A549 (cell line): ENCODE measurements around the gene D2HGDH. TPM values are rescaled to one million over a fixed set of nuclear protein-coding genes. Genes with fewer than 3 reads are reported as not detected.

Experiments
- ATAC-seq, 2 experiments: fragments of 200-7000 bp in 1 of 2; fragments of >200 bp in 1 of 2; cut with Nextera tagmentation in 1 of 2; cut with Tn5 transposase in 1 of 2; 3 replicates each; pipeline versions ENCODE4 v1.8.0 to v1.9.1; 2018 to 2020; ENCODE audit warnings: mild to moderate bottlenecking in 1 of 2, moderate library complexity in 1 of 2
- CTCF ChIA-PET: fragments of 300-600 bp; sonication (Branson Sonifier 250); formaldehyde crosslinking; extraction: SDS; loops from one replicate; lab custom pipeline; 2021; ENCODE audit warnings: antibody characterized with exemption, inconsistent platforms; lab: Yijun Ruan, JAX
- POLR2A ChIA-PET: fragments of 350-600 bp; formaldehyde crosslinking; extraction: SDS; loops from one replicate; lab custom pipeline; 2021; ENCODE audit warnings: antibody characterized with exemption, inconsistent platforms; lab: Yijun Ruan, JAX
- DNase-seq, 2 experiments: peaks; one replicate each; pipeline versions ENCODE4 v3.0.0 to v3.0.0-alpha.2; 2011 to 2016; ENCODE audit warnings: low read depth in 1 of 2, low spot score in 1 of 2
- FAIRE-seq: peaks from 2 replicates; lab custom pipeline; 2011; peaks lifted over from hg19 to GRCh38; lab: Jason Lieb, UNC
- H3K27ac ChIP-seq, 2 experiments: fragments of >200 bp; sonication (Bioruptor Twin); formaldehyde crosslinking; 3 replicates each; pipeline ENCODE4 v1.5.1; 2016 to 2017
- H3K4me1 ChIP-seq: fragments of >200 bp; sonication (Bioruptor Twin); formaldehyde crosslinking; 3 replicates; pipeline ENCODE4 v1.6.1; 2016
- H3K4me2 ChIP-seq: fragments of >200 bp; sonication (Bioruptor Twin); formaldehyde crosslinking; 3 replicates; pipeline ENCODE4 v1.6.1; 2016
- H3K4me3 ChIP-seq: fragments of >200 bp; sonication (Bioruptor Twin); formaldehyde crosslinking; 3 replicates; pipeline ENCODE4 v1.5.1; 2016
- H3K9me3 ChIP-seq: fragments of >200 bp; sonication (Bioruptor Twin); formaldehyde crosslinking; 3 replicates; pipeline ENCODE4 v1.6.1; 2016
- ATOH8 ChIP-seq: fragments of 250-450 bp; sonication (Bioruptor Pico); IDR thresholded peaks from 2 replicates; pipeline ENCODE4 v1.5.0; 2020; ENCODE audit warnings: low read depth, mild to moderate bottlenecking, moderate library complexity
- CEBPB ChIP-seq, 2 experiments: fragments of >200 bp in 1 of 2; sonication (Bioruptor Twin) in 1 of 2; formaldehyde crosslinking in 1 of 2; IDR thresholded peaks; 2 replicates each; pipeline ENCODE4 v1.6.1; 2012 to 2016
- CHD2 ChIP-seq: fragments of 150-350 bp; IDR thresholded peaks from 2 replicates; pipeline ENCODE4 v1.6.1; 2014; ENCODE audit warnings: low read length; ENCODE audit not compliant: partially characterized antibody
- E2F6 ChIP-seq: IDR thresholded peaks from 2 replicates; pipeline ENCODE4 v1.6.1; 2012; ENCODE audit warnings: low read depth, borderline replicate concordance
- FOSB ChIP-seq: fragments of 250-450 bp; sonication (Bioruptor Pico); IDR thresholded peaks from 2 replicates; pipeline ENCODE4 v1.5.0; 2020; ENCODE audit warnings: mild to moderate bottlenecking, moderate library complexity
- FOSL2 ChIP-seq, 2 experiments: fragments of 450-650 bp in 1 of 2; fragments of >200 bp in 1 of 2; sonication (Bioruptor Twin) in 1 of 2; formaldehyde crosslinking; IDR thresholded peaks; 2 replicates each; pipeline versions ENCODE4 v1.5.0 to v1.6.1; 2016 to 2020; ENCODE audit warnings: mild to moderate bottlenecking in 1 of 2, moderate library complexity in 1 of 2
- HES2 ChIP-seq: fragments of >200 bp; sonication (Bioruptor Twin); formaldehyde crosslinking; IDR thresholded peaks from 2 replicates; pipeline ENCODE4 v1.6.1; 2016
- HOXB5 ChIP-seq: fragments of 250-450 bp; sonication (Bioruptor Pico); IDR thresholded peaks from 2 replicates; pipeline ENCODE4 v1.5.0; 2020; ENCODE audit warnings: mild to moderate bottlenecking, moderate library complexity
- MAX ChIP-seq: IDR thresholded peaks from 2 replicates; pipeline ENCODE4 v1.6.1; 2012
- MAZ ChIP-seq: fragments of 150-350 bp; IDR thresholded peaks from 2 replicates; pipeline ENCODE4 v1.6.1; 2014; ENCODE audit warnings: antibody characterized with exemption, low read depth, low read length, borderline replicate concordance
- NPAS2 ChIP-seq: fragments of 250-450 bp; sonication (Bioruptor Pico); IDR thresholded peaks from 2 replicates; pipeline ENCODE4 v1.8.0; 2022; ENCODE audit warnings: mild to moderate bottlenecking, moderate library complexity, borderline replicate concordance
- NR3C1 ChIP-seq: fragments of >200 bp; sonication (Bioruptor Twin); formaldehyde crosslinking; IDR thresholded peaks from 3 replicates; pipeline ENCODE4 v1.6.1; 2017
- PHF8 ChIP-seq: fragments of 200-600 bp; sonication (generic); IDR thresholded peaks from 2 replicates; pipeline ENCODE4 v1.6.1; 2016; ENCODE audit warnings: low read depth, mild to moderate bottlenecking, antibody characterized with exemption, moderate library complexity, borderline replicate concordance
- POLR2A ChIP-seq: IDR thresholded peaks from 2 replicates; pipeline ENCODE4 v1.6.1; 2012; ENCODE audit warnings: mild to moderate bottlenecking, low read length
- RAD21 ChIP-seq, 2 experiments: fragments of >200 bp in 1 of 2; sonication (Bioruptor Twin) in 1 of 2; formaldehyde crosslinking in 1 of 2; IDR thresholded peaks in 1 of 2; conservative IDR thresholded peaks in 1 of 2; 2 replicates in 1 of 2; 3 replicates in 1 of 2; pipeline ENCODE4 v1.6.1; 2012 to 2018; ENCODE audit warnings: inconsistent platforms in 1 of 2
- RARB ChIP-seq: fragments of 250-450 bp; sonication (Bioruptor Pico); IDR thresholded peaks from 2 replicates; pipeline ENCODE4 v1.8.0; 2021; ENCODE audit warnings: mild to moderate bottlenecking, moderate library complexity
- ZFP36 ChIP-seq: fragments of 450-650 bp; IDR thresholded peaks from 2 replicates; pipeline ENCODE4 v1.6.1; 2014; ENCODE audit warnings: borderline replicate concordance; ENCODE audit not compliant: partially characterized antibody
- ZSCAN20 ChIP-seq: fragments of 250-450 bp; sonication (Bioruptor Pico); IDR thresholded peaks from 2 replicates; pipeline ENCODE4 v1.8.0; 2022; ENCODE audit warnings: mild to moderate bottlenecking, moderate library complexity
- WGBS: methylation state at CpG from one replicate; pipeline ENCODE4 v1.1.6; 2017; ENCODE audit errors: missing lambda C conversion rate; 5-methylcytosine and 5-hydroxymethylcytosine counted together
- polyA plus RNA-seq, 4 experiments: library from polyadenylated mRNA; depleted of rRNA in 3 of 4; stranded (reverse); fragments of >200 nt; fragmentation: RNase III in 1 of 4; extraction: RNeasy Plus Mini Kit Qiagen cat#74134 plus additional on column Dnase treatment in 1 of 4; gene quantifications; 2 replicates in 3 of 4; 3 replicates in 1 of 4; pipeline ENCODE4 v1.2.3, GENCODE V29; 2011 to 2017
- TF ChIP-seq, protein P1 (sequence below): fragments of 250-450 bp; sonication (Bioruptor Pico); IDR thresholded peaks from 2 replicates; pipeline ENCODE4 v1.5.0; 2021; ENCODE audit warnings: mild to moderate bottlenecking, moderate library complexity, borderline replicate concordance
- TF ChIP-seq, protein P2 (sequence below): fragments of >200 bp; sonication (Bioruptor Twin); formaldehyde crosslinking; IDR thresholded peaks from 3 replicates; pipeline ENCODE4 v1.6.1; 2016
- TF ChIP-seq, protein P3 (sequence below): fragments of >200 bp; sonication (Bioruptor Twin); formaldehyde crosslinking; IDR thresholded peaks from 3 replicates; pipeline ENCODE4 v1.5.1; 2016
- TF ChIP-seq, protein P4 (sequence below): fragments of 150-350 bp; IDR thresholded peaks from 2 replicates; pipeline ENCODE4 v1.6.1; 2014; ENCODE audit warnings: low read depth, mild to moderate bottlenecking, low read length

D2HGDH gene
- polyA plus RNA-seq, 2 of the 4 experiments (the other 2 are of a cell fraction) = 6.5 to 18.5 TPM

- ATAC-seq = peak in 1 of 2 experiments; percentile 19; a peak in 2 of 6 replicates
- no peak for DNase-seq
- Histone ChIP-seq H3K4me2 (no peak overlapping the region), H3K4me3 (no peak overlapping the region), H3K4me1 (no peaks in the 10 kb centered on the region), H3K9me3 (no peaks in the 10 kb centered on the region), H3K27ac (no peak overlapping the region)
- POLR2A ChIA-PET = no interaction called here
- FAIRE-seq = no peak
- TF ChIP-seq, protein P1, sequence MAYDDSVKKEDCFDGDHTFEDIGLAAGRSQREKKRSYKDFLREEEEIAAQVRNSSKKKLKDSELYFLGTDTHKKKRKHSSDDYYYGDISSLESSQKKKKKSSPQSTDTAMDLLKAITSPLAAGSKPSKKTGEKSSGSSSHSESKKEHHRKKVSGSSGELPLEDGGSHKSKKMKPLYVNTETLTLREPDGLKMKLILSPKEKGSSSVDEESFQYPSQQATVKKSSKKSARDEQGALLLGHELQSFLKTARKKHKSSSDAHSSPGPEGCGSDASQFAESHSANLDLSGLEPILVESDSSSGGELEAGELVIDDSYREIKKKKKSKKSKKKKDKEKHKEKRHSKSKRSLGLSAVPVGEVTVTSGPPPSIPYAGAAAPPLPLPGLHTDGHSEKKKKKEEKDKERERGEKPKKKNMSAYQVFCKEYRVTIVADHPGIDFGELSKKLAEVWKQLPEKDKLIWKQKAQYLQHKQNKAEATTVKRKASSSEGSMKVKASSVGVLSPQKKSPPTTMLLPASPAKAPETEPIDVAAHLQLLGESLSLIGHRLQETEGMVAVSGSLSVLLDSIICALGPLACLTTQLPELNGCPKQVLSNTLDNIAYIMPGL (CRISPR knock-in tag) = no peak
- TF ChIP-seq MAZ (no peak), RAD21 (conservative IDR thresholded peaks at IDR 0.05 in 1 of 2, IDR thresholded peaks at IDR 0.05 in 1 of 2) (no peak), CEBPB (IDR thresholded peaks at IDR 0.05) (no peak), NR3C1 (no peak), NPAS2 (CRISPR knock-in tag) (no peak), PHF8 (no peak), ATOH8 (CRISPR knock-in tag) (no peak), RARB (no peak), E2F6 (no peak), FOSB (no peak), ZFP36 (no peak), CHD2 (no peak)
- TF ChIP-seq, protein P2, sequence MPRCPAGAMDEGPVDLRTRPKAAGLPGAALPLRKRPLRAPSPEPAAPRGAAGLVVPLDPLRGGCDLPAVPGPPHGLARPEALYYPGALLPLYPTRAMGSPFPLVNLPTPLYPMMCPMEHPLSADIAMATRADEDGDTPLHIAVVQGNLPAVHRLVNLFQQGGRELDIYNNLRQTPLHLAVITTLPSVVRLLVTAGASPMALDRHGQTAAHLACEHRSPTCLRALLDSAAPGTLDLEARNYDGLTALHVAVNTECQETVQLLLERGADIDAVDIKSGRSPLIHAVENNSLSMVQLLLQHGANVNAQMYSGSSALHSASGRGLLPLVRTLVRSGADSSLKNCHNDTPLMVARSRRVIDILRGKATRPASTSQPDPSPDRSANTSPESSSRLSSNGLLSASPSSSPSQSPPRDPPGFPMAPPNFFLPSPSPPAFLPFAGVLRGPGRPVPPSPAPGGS = no peak
- WGBS = 80% methylated on average over 19 of the region's 37 CpGs
- CTCF ChIA-PET = interaction anchor here (1.0 kb wide), 1 partner anchor 10 kb away, joined by 3 read pairs; no protein-coding TSS in a partner anchor
These were observed 33.2 kb downstream of the D2HGDH start for GRCh38 chr2:241767464-241768250.

GRCh38 chr2:241768251-241768711, 33.9 kb downstream of the D2HGDH start:
- 95% methylated on average over 12 of the region's 29 CpGs for WGBS
- CTCF ChIA-PET = interaction anchor here (1.0 kb wide), 1 partner anchor 10 kb away, joined by 3 read pairs; no protein-coding TSS in a partner anchor
- 0 out of 6 replicates have a peak, but pooled peaks of 1 of the 2 experiments have one; percentile 6 for ATAC-seq
- Histone ChIP-seq H3K4me1 (no peaks in the 10 kb centered on the region), H3K9me3 (no peaks in the 10 kb centered on the region), H3K4me2 (no peak overlapping the region), H3K4me3 (no peak overlapping the region), H3K27ac (no peak overlapping the region)
- POLR2A ChIA-PET = no interaction called here
- no peak for FAIRE-seq
- DNase-seq = no peak
- TF ChIP-seq E2F6 = no peak
- TF ChIP-seq CHD2 = no peak
- TF ChIP-seq, protein P3, sequence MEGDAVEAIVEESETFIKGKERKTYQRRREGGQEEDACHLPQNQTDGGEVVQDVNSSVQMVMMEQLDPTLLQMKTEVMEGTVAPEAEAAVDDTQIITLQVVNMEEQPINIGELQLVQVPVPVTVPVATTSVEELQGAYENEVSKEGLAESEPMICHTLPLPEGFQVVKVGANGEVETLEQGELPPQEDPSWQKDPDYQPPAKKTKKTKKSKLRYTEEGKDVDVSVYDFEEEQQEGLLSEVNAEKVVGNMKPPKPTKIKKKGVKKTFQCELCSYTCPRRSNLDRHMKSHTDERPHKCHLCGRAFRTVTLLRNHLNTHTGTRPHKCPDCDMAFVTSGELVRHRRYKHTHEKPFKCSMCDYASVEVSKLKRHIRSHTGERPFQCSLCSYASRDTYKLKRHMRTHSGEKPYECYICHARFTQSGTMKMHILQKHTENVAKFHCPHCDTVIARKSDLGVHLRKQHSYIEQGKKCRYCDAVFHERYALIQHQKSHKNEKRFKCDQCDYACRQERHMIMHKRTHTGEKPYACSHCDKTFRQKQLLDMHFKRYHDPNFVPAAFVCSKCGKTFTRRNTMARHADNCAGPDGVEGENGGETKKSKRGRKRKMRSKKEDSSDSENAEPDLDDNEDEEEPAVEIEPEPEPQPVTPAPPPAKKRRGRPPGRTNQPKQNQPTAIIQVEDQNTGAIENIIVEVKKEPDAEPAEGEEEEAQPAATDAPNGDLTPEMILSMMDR = no peak
- no peak for TF ChIP-seq HOXB5
- TF ChIP-seq, protein P4, sequence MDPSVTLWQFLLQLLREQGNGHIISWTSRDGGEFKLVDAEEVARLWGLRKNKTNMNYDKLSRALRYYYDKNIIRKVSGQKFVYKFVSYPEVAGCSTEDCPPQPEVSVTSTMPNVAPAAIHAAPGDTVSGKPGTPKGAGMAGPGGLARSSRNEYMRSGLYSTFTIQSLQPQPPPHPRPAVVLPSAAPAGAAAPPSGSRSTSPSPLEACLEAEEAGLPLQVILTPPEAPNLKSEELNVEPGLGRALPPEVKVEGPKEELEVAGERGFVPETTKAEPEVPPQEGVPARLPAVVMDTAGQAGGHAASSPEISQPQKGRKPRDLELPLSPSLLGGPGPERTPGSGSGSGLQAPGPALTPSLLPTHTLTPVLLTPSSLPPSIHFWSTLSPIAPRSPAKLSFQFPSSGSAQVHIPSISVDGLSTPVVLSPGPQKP = no peak
- no peak for TF ChIP-seq FOSL2 (IDR thresholded peaks at IDR 0.05)
- TF ChIP-seq FOSL2 (CRISPR knock-in tag; IDR thresholded peaks at IDR 0.05) = no peak
- TF ChIP-seq, protein P1 (CRISPR knock-in tag) = no peak
- no peak for TF ChIP-seq POLR2A
- no peak for TF ChIP-seq HES2
- TF ChIP-seq MAX = no peak
- no peak for TF ChIP-seq ZSCAN20 (CRISPR knock-in tag)
